ENCODE measurements around the gene DNAI2.

Gene DNAI2

GRCh38 chr17:74314877-74315276, 40.8 kb downstream of the DNAI2 start:
- DNase-seq: no peak

DNA sequence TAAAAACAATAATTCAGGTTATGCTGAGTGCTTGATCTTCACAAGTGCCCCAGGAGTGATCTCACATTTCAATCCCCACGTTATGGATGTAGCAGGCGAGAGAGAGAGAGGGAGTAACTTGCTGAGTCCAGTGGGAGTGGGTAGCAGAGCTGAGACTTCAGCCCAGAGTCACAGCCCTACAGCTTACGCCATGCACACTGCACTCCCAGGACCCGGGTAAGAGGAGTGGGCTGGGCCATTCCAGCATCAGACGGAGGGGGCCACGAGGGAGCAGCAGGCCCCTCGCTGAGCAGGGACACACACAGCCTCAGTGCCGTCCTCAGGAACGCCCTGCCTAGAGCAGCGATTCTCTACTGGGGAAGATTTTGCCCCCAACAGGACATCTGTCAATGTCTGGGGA, 42.2 kb downstream of the DNAI2 start:
- DNase-seq: no peak

DNA sequence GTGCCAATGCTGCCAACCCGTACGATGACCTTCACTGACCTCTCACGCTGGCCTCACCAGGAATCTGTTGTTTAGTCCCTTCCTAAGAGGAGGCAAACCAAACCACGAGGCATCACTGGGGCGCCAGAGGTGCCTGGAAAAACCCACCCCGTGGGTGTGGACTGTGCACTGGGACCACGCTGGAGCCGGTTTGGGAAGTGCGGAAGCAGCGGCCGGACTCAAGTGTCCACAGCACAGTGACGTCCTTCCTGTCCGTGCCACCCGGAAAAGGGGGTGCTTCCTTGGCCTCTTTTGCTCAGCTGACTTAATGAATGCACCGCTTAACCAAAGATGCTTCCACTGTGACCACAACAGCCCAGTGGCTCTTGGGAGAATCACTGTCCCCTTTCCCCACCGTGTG, 43.0 kb downstream of the DNAI2 start:
- no peak for DNase-seq

DNA sequence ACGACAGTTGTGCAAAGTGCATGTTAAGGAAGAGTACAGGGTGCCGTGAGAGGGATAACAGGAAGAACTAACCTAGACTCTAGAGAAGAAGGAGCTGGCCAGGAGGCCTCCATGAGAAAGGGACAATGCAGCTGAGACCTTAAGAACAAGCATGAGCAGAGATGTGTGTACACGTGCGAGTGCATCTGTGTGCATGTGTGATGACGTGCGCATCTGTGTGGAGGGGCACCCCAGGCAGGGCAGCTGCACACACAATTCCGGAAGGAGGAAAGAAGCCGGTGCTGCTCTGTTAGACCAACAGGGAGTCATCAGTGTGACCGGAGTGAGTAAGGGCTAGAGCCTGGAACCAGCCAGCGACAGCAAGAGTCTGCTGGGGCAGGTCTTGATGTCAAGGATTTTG, 44.4 kb downstream of the DNAI2 start:
- DNase-seq: no peak

DNA sequence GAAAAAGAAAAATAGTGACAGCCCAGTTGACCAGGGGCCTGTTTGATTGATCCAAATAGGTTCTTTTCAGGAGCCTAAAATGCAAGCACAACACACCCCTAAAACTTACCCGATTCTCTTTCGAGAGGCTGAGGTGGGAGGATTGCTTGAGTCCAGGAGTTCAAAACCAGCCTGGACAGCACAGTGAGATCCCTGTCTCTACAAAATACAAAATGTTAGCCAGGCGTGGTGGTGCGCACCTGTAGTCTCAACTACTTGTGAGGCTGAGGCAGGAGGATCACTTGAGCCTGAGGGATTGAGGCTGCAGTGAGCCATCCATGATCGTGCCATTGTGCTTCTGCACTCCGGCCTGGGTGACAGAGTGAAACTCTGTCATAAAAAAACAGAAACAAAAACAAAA, 50.5 kb downstream of the DNAI2 start:
- no peak for DNase-seq

GRCh38 chr17:74325376-74325742, 51.3 kb downstream of the DNAI2 start:
- DNase-seq: no peak

GRCh38 chr17:74325743-74326379, 51.8 kb downstream of the DNAI2 start, which contains the start of gene KIF19:
Gene KIF19, plus strand, starts transcription at chr17:74326226. Its CDS starts 124 bp downstream, at chr17:74326350.
- DNase-seq: no peak

GRCh38 chr17:74326506-74326905, 52.5 kb downstream of the DNAI2 start:
- DNase-seq: no peak

- DNase-seq: no peak
Measured at GRCh38 chr17:74328487-74328886, 54.5 kb downstream of the DNAI2 start.

DNA sequence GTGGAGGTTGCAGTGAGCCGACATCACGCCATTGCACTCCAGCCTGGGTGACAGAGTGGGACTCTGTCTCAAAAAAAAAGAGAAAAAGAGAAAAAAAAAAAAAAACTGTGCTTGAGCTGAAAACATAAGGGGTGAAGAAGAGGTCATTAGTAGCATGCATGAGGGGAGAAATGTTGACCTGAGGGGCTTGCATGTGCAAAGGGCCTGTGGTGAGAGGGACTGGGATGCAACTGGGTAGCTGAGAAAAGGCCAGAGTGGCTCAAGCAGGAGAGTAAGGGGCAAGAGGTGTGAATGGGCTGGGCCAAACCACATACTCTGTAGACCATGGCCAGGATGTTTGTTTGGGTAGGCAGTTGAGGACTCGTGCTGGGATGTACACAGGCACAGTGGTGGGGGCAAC, 55.3 kb downstream of the DNAI2 start:
- DNase-seq: no peak

DNA sequence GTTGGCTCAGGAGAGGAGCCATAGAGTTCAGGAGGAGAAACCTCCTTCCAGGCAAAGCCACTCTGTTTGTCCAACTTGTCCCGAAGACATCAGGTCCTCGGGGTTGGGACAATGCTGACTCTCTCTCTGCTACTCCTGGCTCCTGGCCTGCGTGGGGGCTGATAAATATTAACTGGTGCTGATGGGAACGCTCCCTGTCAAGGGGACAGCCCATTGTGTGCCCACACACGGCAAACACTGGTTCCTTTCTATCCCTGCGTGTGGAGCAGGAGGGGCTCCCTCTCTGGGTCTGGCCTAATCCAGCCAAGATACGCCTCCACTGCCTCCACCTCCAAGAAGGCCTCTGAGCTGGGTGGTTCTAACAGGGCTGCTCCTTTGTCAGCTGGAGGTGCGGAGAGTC, 56.4 kb downstream of the DNAI2 start:
- no peak for DNase-seq

- DNase-seq: no peak
Measured at GRCh38 chr17:74332017-74332650, 58.1 kb downstream of the DNAI2 start.

DNA sequence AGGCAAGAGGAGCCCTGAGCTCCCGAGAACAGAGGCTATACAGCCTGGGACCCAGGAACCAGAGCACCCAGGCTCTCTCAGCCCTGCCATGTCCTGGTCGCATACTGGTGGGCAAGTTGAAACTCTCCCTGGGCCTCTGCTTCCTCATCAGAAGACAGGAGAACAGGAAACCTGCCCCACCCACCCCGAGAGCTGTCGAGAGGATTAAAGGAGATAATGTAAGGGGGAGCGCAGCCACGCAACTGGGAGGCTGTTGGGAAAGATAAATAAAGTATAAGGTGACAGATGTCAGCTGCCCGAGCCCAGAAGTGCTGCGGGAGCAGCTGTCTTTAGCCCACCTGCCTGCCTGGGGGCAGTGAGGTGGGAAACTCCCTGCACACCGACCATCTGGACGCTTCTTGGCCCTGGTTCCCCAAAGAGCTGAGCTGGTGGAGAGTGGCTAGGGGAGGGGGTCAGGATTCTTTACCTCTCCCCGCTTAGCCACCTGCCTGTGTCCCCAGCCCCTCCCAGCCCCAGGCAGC, 58.8 kb downstream of the DNAI2 start:
- peak; percentile 8 for DNase-seq

DNA sequence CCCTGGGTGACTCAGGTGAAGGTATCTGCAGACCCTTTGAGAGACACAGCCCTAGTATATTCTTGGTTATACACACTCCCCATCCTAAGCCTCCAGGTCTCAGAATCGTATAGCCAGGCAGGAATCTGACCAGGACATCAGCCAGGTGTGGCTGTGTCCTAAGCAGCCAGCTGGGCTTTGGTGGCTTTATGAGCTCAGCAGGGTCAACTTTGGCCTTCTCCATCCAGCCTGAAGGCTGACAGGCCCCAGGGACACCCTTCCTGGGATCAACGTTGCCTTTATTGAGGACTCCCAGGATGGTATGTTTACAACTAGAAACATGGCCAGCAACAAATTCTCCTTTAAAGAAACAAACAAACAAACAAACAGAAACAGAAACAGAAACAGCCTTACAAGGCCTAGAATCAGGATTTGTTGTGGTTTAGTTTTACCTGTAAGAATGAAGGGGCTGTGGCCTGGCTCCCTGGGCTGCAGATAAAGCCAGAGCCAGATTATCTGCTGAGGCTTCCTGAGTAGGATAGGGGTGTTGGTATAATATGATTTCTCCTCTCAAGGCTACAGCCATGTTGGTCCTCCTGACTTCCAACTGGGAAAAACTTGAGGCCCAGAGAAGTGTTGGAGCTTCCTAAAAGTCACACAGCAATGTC, 60.5 kb downstream of the DNAI2 start:
- no peak for DNase-seq

- DNase-seq: no peak
Measured at GRCh38 chr17:74335529-74336062, 61.6 kb downstream of the DNAI2 start.

DNA sequence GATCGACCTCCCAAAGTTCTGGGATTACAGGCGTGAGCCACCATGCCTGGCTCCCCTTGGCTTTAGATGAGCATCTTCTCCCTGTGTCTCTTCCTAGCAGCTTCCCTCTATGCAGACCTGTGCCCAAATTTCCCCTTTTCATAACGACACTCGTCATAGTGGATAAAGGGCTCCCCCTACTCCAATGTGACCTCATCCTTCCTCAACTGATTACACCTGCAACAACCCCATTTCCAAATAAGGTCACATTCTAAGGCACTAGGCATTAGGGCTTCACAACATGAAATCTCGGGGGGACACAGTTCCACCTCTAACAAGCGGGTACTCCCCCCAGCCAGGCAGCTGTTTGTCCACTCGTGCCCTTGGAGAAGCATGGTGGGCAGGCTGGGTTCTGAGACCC, 62.3 kb downstream of the DNAI2 start:
- DNase-seq: no peak

DNA sequence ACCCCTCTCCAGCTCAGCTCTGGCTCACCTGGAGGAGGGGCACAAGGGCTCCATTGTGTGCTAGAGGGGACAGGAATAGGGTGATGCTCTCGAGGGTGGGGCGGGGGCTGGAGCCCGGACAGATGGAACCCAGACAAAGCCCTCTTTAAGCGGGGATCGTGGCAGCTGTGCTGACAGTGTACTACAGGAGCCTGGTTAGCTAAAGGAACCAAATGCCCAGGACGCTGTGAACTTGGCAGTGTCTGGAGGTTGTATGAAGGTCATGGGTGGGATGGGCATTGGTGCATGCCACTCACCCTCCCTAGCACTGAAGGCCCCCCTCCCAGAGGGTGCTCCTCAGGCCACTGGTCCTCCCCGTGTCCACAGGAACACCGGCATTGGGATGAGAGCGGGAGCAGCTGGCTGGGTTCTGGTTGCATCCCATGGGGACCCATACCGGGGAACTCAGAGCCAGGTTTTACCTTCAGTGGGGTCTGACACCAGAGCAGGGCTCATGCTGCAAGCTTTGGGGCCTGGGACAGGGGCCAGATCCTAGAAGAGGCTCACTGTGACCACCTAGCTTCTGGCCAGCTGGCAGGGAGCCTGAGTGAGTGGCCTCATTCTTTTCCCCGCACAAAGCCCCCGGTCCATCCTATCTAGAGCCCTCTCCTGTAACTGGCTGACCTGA, 63.9 kb downstream of the DNAI2 start:
- no peak for DNase-seq

GRCh38 chr17:74339537-74340195, 65.6 kb downstream of the DNAI2 start:
- no peak for DNase-seq

- DNase-seq: no peak
Measured at GRCh38 chr17:74340470-74341023, 66.5 kb downstream of the DNAI2 start.

GRCh38 chr17:74342224-74342623, 68.2 kb downstream of the DNAI2 start:
- no peak for DNase-seq

GRCh38 chr17:74343121-74343520, 69.1 kb downstream of the DNAI2 start:
- no peak for DNase-seq

- no peak for DNase-seq
Measured at GRCh38 chr17:74343526-74344284, 69.7 kb downstream of the DNAI2 start.

Measured in NCI-H526 treated with DMSO at 0.1 percent for 48 hours (cell line).